ENCODE results near the gene GBGT1.

The GBGT1 gene

GRCh38 chr9:133125941-133126696 lies 37.6 kb downstream of the GBGT1 start:
- DNase-seq (ENCODE audit: low read depth in 2 of 2): no peak

GRCh38 chr9:133124907-133125275 lies 38.8 kb downstream of the GBGT1 start:
- DNase-seq (ENCODE audit: low read depth in 2 of 2): no peak

GRCh38 chr9:133124123-133124906 lies 39.4 kb downstream of the GBGT1 start:
- DNase-seq (ENCODE audit: low read depth in 2 of 2): no peak

DNA sequence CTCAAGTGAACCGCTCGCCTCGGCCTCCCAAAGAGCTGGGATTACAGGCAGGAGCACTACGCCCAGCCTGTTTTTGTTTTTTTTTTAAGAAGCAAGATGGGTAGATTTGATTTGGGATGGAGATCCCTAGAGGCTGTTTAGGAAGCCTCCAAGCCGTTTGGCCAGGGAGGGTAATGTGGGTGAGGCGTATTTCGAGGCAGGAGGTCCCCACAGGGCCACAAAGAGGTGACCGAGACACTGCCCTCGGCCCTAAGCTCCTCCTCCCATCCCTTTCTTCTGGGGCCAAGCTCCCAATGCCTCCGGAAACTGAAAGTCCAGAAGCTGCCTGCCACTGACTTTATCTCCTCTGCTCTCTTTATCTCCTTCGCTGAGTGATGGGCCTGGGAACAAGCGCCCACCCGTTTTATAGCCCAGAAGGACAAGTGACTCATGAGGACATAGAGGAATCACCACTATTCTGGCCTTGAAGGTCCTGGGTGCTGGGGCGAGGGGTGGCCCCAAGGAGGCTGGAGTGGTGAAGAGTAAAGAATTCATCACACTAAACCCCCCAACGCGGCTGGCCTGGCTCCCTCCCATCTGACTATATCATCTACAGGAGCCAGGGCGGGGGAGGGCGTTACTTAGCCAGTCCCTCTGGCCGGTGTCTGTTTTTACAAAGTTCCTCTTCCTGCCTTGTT lies 40.6 kb downstream of the GBGT1 start:
- no peak for DNase-seq (ENCODE audit: low read depth in 2 of 2)

- no peak for DNase-seq (ENCODE audit: low read depth in 2 of 2)
Measured at GRCh38 chr9:133122605-133122934, 41.1 kb downstream of the GBGT1 start.

DNA sequence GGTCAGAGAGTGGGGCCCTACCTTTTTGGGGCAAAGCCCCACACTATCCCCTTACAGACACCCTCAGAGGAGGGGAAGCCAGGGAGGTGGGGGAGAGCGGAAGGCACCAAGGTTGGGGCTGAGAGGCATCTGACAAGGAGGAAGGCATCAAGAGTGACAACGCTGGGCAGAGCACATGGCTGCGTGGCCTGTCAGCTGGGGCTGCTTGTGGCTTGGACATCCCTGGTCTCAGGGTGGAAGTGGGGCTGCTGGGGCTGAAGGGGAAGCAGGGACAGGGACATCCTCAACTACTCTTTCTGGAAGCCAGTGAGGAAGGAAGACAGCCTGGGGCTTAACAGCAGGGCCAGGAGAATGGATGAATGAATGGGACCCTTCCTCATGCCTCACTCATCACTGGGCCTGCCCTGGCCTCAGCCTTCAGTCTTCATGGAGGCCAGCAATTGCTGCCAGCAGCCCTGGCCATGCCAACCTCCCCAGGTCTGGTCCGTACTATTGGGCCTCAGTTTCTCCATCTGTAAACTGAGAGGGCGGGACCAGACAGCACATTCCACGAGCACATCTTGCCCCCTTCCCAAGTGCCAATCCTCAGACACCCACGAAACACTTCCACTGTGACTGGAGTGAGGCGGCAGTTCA lies 41.7 kb downstream of the GBGT1 start:
- DNase-seq (ENCODE audit: low read depth in 2 of 2): no peak

DNA sequence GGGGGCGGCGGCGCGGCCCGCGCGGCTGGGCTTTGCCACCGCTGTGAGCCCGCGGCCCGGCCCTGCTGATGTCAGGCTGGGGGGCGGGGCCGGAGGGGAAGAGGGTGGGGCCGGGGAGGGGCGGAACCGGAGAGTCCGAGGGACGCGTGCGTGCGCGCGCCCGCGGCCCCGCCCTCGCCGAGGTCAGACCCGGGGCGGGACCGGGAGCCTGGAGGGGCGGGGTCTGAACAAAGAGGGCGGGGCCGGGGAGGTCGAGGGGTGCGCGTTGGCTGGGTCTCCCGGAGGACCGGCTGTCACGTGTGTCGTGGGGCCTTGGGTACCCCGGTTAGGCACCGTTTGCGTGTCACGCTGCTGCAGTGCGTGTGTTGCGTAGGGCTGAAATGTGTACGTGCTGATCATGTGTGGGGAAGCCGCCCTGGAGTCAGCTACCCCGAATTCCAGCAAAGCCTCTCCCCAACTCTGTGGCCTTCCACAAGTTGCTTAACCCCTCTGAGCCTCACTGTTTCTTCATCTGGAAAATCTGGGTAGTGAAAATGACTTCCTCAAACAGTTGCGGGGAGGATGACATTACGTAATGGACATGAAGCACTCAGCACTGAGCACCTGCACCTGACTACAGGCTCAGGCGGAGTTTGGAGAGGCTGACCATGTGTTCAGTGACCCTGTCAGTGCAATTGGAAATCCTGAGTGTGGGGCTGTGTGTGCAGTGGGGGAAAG lies 42.4 kb downstream of the GBGT1 start, which contains the start of gene RALGDS:
TSS of gene RALGDS (minus strand) at position 43 of the 717 bp plus-strand sequence. CDS start 86 bp downstream, outside the sequence.
- DNase-seq (ENCODE audit: low read depth in 2 of 2): peak; percentile 80

DNA sequence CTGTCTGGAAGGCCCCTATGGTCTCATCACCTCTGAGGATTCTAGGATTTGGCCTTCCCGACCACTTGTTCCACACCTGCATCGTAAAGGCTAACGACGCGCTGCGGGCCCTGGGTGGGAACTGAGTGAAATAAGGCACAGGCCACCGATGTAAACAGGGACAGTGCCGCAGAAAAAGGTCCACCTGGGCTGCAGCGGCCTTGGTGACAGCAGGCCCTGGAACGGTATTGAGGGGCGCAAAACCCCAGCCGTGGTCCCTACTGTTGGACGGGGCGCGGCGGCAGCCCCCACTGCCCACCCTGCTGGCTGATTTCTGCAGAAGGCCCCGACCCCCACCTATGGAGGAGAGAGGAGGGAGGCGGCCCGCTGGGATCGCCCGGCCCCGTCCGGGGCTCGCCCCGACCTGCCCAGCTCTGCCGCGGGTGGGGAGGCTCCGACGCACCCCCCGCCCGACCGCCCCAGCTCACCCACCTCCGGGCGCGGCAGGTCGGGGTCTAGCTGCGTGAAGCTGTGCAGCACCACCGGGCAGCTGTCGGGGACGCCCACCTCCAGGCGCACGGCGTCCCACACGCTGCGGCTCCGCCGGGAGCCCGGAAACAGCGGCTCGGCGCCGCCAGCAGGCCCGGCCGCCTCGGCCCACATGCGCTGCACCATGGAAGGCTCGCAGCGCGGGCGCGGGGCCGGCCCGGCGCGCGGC lies 43.1 kb downstream of the GBGT1 start:
- DNase-seq (ENCODE audit: low read depth in 2 of 2): no peak

DNA sequence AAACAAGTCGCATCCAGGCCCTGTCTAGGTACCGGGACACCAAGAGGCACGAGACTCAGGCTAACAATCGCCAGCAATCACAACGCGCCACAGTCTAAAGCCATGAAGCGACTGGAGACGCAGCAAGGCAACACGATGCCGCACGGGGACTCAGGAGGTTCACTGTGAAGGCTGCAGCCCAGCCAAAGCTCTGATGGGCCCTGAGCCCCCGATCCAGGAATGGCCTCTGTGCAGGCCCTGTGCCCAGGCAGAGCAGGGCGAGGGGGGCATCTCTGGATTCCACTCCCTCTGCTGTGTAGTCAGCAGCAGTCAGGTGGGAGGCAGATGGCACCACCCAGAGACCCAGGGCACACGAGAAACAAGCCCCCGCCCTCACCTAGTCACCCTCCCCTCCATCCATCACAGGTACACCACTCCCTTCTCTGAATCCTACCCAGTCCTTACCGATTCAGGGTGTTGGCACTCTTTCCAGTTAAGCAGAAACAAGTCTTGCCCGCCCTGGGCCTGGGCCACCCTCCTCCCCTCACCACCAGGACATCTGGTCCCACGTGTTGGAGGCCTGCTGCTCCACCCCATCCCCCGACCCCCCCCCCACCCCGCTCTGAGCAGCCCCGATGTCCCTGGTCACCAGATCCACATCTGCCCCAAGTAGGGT lies 43.7 kb downstream of the GBGT1 start:
- no peak for DNase-seq (ENCODE audit: low read depth in 2 of 2)

GRCh38 chr9:133119103-133119845 lies 44.4 kb downstream of the GBGT1 start:
- DNase-seq (ENCODE audit: low read depth in 2 of 2): no peak

- DNase-seq (ENCODE audit: low read depth in 2 of 2): no peak
Measured at GRCh38 chr9:133118568-133118967, 45.1 kb downstream of the GBGT1 start.

GRCh38 chr9:133118179-133118520 lies 45.6 kb downstream of the GBGT1 start:
- DNase-seq (ENCODE audit: low read depth in 2 of 2): no peak

- DNase-seq (ENCODE audit: low read depth in 2 of 2): no peak
Measured at GRCh38 chr9:133117271-133118178, 46.2 kb downstream of the GBGT1 start.

DNA sequence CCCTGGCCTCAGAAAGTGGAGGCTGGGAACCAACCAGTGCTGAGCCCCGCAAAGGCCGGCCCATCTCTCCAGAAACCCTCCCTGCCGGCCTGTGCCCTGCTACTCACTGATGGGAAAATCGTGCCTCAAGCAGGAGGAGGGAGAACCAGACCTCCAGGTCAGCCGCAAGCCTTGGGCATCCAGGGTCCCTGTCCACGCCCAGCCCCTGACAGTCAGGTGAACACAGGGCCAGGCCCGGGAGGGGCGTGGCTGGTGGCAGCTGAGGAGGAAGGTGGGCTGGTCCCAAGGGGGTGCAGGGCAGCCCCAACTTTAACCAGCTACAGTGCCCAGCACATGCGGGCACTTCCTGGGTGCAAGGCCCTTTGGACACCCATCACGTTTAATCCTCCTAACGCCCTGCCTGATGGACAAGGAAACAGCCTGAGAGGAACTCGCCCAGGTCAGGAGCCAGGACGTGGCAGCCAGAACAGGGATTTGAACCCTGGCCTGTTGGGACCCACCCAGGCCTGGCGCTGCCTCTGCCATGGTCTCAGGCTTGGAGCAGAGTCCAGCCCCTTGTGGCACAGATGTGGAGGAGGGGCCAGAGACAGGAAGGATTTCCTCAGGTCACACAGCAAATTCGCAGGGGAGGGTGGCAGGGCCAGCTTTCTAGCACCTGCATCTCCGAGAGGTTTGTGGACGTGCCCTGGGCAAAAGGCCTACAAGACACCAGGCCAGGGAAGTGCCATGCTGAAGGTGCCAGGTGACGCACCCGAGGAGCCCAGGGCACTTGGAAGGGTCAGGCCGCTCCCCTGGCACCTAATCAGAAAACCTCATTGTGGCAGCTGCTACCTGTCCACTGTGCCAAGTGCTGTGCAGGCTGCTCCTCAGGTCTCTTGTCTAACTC lies 47.1 kb downstream of the GBGT1 start:
- DNase-seq (ENCODE audit: low read depth in 2 of 2): no peak

DNA sequence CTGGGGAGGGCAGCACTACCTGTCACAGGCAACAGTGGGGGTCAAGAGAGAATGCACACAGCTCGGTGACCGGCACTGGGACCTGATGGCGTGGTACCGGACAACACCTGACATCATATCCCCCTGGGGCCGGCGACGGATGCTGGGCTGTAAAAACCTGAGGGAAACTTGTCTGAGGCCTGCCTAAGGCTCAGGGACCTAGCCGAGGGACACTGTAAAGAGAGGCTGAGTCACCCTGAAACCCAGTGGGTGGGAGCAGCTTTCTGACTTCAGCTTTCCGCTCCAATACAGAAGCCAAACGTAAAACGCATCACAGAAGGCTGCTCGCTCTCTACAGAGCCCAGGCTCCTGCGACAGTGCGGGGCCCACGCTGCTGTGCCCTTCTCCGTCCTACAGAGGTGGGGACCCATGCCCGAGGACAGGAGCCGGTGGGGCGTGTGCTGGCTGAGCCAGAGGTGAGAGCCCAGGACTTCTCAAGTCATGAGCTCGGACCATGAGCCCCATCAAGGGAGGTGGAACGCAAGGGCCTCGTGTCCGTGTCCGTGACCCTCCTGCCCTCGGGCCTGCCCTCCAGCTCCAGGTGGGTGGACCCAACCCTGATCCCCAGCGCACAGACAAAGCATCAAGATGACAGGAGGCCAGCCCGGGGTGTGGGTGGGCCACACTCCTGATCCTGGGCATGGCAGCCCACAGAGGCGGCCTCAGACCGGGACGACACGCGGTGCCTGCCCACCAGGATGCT lies 47.9 kb downstream of the GBGT1 start:
- DNase-seq (ENCODE audit: low read depth in 2 of 2): peak in 1 of 2 donors; percentile 48

DNA sequence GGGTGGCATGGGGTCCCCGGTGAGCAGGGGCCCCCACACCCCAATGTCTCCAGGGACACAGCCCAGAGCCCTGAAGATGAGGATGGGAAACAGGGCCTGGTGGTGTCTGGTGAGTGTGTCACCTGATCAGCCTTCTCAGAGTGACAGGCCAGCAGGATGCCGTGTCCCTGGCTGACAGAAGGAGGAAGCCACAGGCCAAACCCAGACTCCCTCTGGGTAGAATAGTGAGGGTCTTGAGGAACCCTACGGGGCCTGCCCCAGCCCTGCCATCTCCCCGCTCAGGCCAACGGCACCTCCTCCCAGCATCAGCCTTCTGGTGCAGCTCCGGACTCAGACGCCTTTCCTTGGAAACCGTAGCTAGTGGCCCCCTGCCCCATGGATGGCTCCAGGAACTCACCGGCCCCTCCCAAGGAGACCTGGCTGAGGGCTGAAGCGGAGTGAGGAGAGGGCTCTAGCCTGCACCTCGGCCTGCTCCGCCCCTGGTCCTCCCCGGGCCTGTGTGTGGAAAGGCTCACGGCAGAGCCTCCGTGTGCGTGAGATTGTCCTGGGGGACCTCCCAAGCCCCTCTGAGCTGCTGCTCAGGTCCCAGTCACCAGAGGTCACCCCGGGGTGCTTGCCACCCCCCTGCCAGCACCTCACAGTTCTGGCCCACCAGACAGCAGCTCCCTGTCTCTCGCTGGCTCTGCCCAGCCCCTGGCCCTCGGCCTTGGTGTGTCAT lies 48.7 kb downstream of the GBGT1 start:
- DNase-seq (ENCODE audit: low read depth in 2 of 2): no peak
